ENCODE data around the gene CNOT9. TPM values are rescaled to one million over a fixed set of nuclear protein-coding genes. Genes with fewer than 3 reads are reported as not detected.
A peak's percentile ranks its signal among the peaks of the same experiment; 100 is the strongest.

CNOT9 gene
- total and polyA plus RNA-seq, 2 of the 13 experiments (the other 11 are each of a cell fraction or from before 2014, with no cell fraction given), result 82.6 to 92.4 TPM

DNA sequence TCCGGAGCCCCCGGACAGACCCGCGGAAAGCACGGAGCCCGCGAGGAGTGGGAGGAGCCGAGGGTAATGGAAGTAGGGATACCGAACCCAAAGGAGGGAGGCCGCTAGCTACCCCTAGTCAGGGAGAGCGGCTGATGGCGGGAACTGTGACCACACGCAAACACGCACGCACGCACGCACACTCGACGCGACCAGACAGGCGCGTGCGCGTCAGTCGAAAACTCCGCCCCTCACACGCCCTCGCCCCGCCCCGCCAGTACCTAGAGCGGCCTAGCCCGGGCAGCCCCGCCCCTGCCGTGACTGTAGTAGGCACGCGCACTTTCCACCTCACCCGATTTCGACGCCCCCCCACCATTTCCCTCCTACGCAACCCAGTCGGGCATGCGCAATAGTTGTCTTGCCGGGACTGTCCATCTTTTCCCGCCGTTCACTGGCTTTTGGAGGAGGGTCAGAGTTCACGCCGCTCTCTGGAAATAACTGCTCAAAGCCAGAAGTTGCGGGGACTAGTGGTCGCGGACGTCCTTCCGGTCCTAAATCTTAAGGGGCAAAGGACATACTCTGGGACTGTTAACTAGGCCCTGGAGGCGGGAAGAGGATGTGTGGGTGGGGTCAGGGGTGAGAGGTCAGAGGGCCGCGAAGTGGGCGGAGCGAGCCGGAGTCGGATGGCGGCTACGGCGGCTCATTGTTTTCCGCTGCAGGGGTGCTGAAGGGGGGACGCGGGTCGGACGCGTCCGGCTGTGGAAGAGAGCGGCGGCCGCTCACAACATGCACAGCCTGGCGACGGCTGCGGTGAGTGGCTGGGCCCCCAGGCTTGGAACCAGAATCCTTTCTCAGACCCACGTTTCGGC lies at the start of gene CNOT9, which contains the start of gene USP37 (continued):
- peak; percentile 99 for TF ChIP-seq ZNF558 (CRISPR knock-in tag; IDR thresholded peaks at IDR 0.05; ENCODE audit: borderline replicate concordance)
- TF ChIP-seq, protein P1, sequence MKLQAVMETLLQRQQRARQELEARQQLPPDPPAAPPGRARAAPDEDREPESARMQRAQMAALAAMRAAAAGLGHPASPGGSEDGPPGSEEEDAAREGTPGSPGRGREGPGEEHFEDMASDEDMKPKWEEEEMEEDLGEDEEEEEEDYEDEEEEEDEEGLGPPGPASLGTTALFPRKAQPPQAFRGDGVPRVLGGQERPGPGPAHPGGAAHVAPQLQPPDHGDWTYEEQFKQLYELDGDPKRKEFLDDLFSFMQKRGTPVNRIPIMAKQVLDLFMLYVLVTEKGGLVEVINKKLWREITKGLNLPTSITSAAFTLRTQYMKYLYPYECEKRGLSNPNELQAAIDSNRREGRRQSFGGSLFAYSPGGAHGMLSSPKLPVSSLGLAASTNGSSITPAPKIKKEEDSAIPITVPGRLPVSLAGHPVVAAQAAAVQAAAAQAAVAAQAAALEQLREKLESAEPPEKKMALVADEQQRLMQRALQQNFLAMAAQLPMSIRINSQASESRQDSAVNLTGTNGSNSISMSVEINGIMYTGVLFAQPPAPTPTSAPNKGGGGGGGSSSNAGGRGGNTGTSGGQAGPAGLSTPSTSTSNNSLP (IDR thresholded peaks at IDR 0.05; ENCODE audit: low read depth, low read length), result no peak
- TF ChIP-seq ZNF326 (CRISPR knock-in tag; IDR thresholded peaks at IDR 0.05; ENCODE audit: borderline replicate concordance), result no peak; the same call in 1 of the 2 replicates
- TF ChIP-seq CREB1 (IDR thresholded peaks at IDR 0.05), result peak; percentile 90
- TF ChIP-seq CREB1 (CRISPR knock-in tag; IDR thresholded peaks at IDR 0.05), result peak; percentile 92
- no peak for TF ChIP-seq ZBTB3 (CRISPR knock-in tag; IDR thresholded peaks at IDR 0.05; ENCODE audit: borderline replicate concordance, low read depth)
- peak; percentile 96 for TF ChIP-seq ZMYM4 (CRISPR knock-in tag; IDR thresholded peaks at IDR 0.05)
- TF ChIP-seq, protein P2, sequence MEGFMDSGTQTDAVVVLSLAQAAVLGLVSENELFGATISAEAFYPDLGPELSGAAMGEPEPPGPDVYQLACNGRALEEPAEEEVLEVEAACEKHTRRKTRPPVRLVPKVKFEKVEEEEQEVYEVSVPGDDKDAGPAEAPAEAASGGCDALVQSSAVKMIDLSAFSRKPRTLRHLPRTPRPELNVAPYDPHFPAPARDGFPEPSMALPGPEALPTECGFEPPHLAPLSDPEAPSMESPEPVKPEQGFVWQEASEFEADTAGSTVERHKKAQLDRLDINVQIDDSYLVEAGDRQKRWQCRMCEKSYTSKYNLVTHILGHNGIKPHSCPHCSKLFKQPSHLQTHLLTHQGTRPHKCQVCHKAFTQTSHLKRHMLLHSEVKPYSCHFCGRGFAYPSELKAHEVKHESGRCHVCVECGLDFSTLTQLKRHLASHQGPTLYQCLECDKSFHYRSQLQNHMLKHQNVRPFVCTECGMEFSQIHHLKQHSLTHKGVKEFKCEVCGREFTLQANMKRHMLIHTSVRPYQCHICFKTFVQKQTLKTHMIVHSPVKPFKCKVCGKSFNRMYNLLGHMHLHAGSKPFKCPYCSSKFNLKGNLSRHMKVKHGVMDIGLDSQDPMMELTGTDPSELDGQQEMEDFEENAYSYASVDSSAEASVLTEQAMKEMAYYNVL (CRISPR knock-in tag; IDR thresholded peaks at IDR 0.05; ENCODE audit: borderline replicate concordance), result peak; percentile 91; the same call in 1 of the 2 replicates
- TF ChIP-seq RELA (CRISPR knock-in tag; IDR thresholded peaks at IDR 0.05), result peak; percentile 80
- TF ChIP-seq, protein P3, sequence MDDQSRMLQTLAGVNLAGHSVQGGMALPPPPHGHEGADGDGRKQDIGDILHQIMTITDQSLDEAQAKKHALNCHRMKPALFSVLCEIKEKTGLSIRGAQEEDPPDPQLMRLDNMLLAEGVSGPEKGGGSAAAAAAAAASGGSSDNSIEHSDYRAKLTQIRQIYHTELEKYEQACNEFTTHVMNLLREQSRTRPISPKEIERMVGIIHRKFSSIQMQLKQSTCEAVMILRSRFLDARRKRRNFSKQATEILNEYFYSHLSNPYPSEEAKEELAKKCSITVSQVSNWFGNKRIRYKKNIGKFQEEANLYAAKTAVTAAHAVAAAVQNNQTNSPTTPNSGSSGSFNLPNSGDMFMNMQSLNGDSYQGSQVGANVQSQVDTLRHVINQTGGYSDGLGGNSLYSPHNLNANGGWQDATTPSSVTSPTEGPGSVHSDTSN (CRISPR knock-in tag; IDR thresholded peaks at IDR 0.05; ENCODE audit: borderline replicate concordance), result peak; percentile 73; the same call in 1 of the 2 replicates
- TF ChIP-seq MLLT10 (CRISPR knock-in tag; IDR thresholded peaks at IDR 0.05), result no peak
- peak; percentile 97 for TF ChIP-seq ZNF749 (CRISPR knock-in tag; IDR thresholded peaks at IDR 0.05; ENCODE audit: borderline replicate concordance)
- TF ChIP-seq ZNF3 (CRISPR knock-in tag; IDR thresholded peaks at IDR 0.05), result peak; percentile 41; the same call in 1 of the 2 replicates
- TF ChIP-seq, protein P4, sequence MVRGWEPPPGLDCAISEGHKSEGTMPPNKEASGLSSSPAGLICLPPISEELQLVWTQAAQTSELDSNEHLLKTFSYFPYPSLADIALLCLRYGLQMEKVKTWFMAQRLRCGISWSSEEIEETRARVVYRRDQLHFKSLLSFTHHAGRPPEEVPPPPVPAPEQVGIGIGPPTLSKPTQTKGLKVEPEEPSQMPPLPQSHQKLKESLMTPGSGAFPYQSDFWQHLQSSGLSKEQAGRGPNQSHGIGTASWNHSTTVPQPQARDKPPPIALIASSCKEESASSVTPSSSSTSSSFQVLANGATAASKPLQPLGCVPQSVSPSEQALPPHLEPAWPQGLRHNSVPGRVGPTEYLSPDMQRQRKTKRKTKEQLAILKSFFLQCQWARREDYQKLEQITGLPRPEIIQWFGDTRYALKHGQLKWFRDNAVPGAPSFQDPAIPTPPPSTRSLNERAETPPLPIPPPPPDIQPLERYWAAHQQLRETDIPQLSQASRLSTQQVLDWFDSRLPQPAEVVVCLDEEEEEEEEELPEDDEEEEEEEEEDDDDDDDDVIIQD (CRISPR knock-in tag; IDR thresholded peaks at IDR 0.05; ENCODE audit: low read depth), result peak; percentile 86
- TF ChIP-seq, protein P5, sequence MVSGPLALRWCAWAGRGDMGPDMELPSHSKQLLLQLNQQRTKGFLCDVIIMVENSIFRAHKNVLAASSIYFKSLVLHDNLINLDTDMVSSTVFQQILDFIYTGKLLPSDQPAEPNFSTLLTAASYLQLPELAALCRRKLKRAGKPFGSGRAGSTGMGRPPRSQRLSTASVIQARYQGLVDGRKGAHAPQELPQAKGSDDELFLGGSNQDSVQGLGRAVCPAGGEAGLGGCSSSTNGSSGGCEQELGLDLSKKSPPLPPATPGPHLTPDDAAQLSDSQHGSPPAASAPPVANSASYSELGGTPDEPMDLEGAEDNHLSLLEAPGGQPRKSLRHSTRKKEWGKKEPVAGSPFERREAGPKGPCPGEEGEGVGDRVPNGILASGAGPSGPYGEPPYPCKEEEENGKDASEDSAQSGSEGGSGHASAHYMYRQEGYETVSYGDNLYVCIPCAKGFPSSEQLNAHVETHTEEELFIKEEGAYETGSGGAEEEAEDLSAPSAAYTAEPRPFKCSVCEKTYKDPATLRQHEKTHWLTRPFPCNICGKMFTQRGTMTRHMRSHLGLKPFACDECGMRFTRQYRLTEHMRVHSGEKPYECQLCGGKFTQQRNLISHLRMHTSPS (CRISPR knock-in tag; IDR thresholded peaks at IDR 0.05; ENCODE audit: low read depth), result peak; percentile 85
- peak; percentile 92 for TF ChIP-seq PCBP1 (IDR thresholded peaks at IDR 0.05; ENCODE audit: borderline replicate concordance, low read depth, low read length)
- TF ChIP-seq GATA4 (IDR thresholded peaks at IDR 0.05; ENCODE audit: borderline replicate concordance, low read depth), result peak; percentile 73
- TF ChIP-seq ZBTB20 (CRISPR knock-in tag; IDR thresholded peaks at IDR 0.05; ENCODE audit: borderline replicate concordance, low read depth), result peak; percentile 98; the same call in 1 of the 2 replicates
- TF ChIP-seq EEA1 (CRISPR knock-in tag; IDR thresholded peaks at IDR 0.05; ENCODE audit: borderline replicate concordance), result peak; percentile 93
- TF ChIP-seq ZFP41 (CRISPR knock-in tag; IDR thresholded peaks at IDR 0.05; ENCODE audit: borderline replicate concordance), result peak; percentile 88; the same call in 1 of the 2 replicates

Data from HepG2 (cell line).